HEK293 (cell line): ENCODE measurements around the gene NCK1.

Source experiments
- BCL11B ChIP-seq: fragments of 450-650 bp; formaldehyde crosslinking; IDR thresholded peaks from 2 replicates; pipeline ENCODE4 v1.5.1; 2016; ENCODE audit warnings: low read depth, missing biosample characterization, missing genetic modification characterization
- TCF7L2 ChIP-seq: IDR thresholded peaks from 2 replicates; pipeline ENCODE4 v1.6.1; 2011; ENCODE audit warnings: low read depth, mild to moderate bottlenecking, inconsistent platforms, low read length, moderate library complexity, borderline replicate concordance
- ZNF146 ChIP-seq: fragments of 450-650 bp; formaldehyde crosslinking; IDR thresholded peaks from 2 replicates; pipeline ENCODE4 v1.5.1; 2016; ENCODE audit warnings: missing biosample characterization, missing genetic modification characterization
- ZNF248 ChIP-seq: fragments of 450-650 bp; formaldehyde crosslinking; IDR thresholded peaks from 2 replicates; pipeline ENCODE4 v1.5.1; 2017; ENCODE audit warnings: missing biosample characterization, missing genetic modification characterization
- ZNF302 ChIP-seq: fragments of 450-650 bp; formaldehyde crosslinking; IDR thresholded peaks from 2 replicates; pipeline ENCODE4 v1.5.1; 2016; ENCODE audit warnings: missing biosample characterization, missing genetic modification characterization, low read depth
- ZNF561 ChIP-seq: fragments of 450-650 bp; IDR thresholded peaks from 2 replicates; pipeline ENCODE4 v1.5.1; 2018; ENCODE audit warnings: missing biosample characterization, missing genetic modification characterization, borderline replicate concordance
- ZNF654 ChIP-seq: fragments of 450-650 bp; formaldehyde crosslinking; IDR thresholded peaks from 2 replicates; pipeline ENCODE4 v1.5.1; 2016; ENCODE audit warnings: low read depth, missing biosample characterization, missing genetic modification characterization
- ZNF658 ChIP-seq: fragments of 450-650 bp; formaldehyde crosslinking; IDR thresholded peaks from 2 replicates; pipeline ENCODE4; 2016; ENCODE audit warnings: missing biosample characterization, missing genetic modification characterization
- ZNF707 ChIP-seq: fragments of 450-650 bp; formaldehyde crosslinking; IDR thresholded peaks from 2 replicates; pipeline ENCODE4 v1.5.1; 2016; ENCODE audit warnings: missing biosample characterization, missing genetic modification characterization
- TF ChIP-seq, protein P1 (sequence below): fragments of 450-650 bp; formaldehyde crosslinking; IDR thresholded peaks from 2 replicates; pipeline ENCODE4 v1.5.1; 2016; ENCODE audit warnings: missing biosample characterization, missing genetic modification characterization
- TF ChIP-seq, protein P2 (sequence below): fragments of 450-650 bp; formaldehyde crosslinking; IDR thresholded peaks from 2 replicates; pipeline ENCODE4 v1.5.1; 2016; ENCODE audit warnings: missing biosample characterization, missing genetic modification characterization
- TF ChIP-seq, protein P3 (sequence below): fragments of 450-650 bp; formaldehyde crosslinking; IDR thresholded peaks from 2 replicates; pipeline ENCODE4 v1.5.1; 2016; ENCODE audit warnings: missing biosample characterization, missing genetic modification characterization
- TF ChIP-seq, protein P4 (sequence below): fragments of 450-650 bp; formaldehyde crosslinking; IDR thresholded peaks from 2 replicates; pipeline ENCODE4 v1.5.1; 2016; ENCODE audit warnings: missing biosample characterization, missing genetic modification characterization
- TF ChIP-seq, protein P5 (sequence below): fragments of 450-650 bp; formaldehyde crosslinking; IDR thresholded peaks from 2 replicates; pipeline ENCODE4 v1.5.0; 2017; ENCODE audit warnings: missing biosample characterization, missing genetic modification characterization, borderline replicate concordance

DNA sequence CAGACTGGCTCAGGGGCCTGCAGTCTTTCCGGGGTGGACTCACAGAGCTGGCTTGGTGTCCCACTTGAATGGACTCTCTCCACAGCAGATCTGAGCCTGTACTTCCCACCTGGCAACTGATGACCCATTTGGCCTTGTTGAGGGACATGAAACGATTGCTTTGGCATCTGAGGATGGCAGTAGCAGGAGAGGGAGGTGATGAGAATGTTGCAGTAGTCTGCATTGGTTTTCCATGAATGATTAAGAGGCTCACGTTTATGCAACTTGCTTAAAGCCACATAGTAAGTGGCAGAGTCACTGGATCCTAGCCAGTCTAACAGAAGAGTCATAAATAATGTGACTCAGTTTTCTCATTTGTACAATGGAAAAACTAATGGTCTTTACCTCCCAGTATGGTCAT lies 117.7 kb downstream of the NCK1 start:
- TF ChIP-seq, protein P1, sequence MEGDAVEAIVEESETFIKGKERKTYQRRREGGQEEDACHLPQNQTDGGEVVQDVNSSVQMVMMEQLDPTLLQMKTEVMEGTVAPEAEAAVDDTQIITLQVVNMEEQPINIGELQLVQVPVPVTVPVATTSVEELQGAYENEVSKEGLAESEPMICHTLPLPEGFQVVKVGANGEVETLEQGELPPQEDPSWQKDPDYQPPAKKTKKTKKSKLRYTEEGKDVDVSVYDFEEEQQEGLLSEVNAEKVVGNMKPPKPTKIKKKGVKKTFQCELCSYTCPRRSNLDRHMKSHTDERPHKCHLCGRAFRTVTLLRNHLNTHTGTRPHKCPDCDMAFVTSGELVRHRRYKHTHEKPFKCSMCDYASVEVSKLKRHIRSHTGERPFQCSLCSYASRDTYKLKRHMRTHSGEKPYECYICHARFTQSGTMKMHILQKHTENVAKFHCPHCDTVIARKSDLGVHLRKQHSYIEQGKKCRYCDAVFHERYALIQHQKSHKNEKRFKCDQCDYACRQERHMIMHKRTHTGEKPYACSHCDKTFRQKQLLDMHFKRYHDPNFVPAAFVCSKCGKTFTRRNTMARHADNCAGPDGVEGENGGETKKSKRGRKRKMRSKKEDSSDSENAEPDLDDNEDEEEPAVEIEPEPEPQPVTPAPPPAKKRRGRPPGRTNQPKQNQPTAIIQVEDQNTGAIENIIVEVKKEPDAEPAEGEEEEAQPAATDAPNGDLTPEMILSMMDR (tag by site-specific recombination): no peak
- TF ChIP-seq ZNF248 (tag by site-specific recombination): no peak
- no peak for TF ChIP-seq ZNF302
- TF ChIP-seq, protein P2, sequence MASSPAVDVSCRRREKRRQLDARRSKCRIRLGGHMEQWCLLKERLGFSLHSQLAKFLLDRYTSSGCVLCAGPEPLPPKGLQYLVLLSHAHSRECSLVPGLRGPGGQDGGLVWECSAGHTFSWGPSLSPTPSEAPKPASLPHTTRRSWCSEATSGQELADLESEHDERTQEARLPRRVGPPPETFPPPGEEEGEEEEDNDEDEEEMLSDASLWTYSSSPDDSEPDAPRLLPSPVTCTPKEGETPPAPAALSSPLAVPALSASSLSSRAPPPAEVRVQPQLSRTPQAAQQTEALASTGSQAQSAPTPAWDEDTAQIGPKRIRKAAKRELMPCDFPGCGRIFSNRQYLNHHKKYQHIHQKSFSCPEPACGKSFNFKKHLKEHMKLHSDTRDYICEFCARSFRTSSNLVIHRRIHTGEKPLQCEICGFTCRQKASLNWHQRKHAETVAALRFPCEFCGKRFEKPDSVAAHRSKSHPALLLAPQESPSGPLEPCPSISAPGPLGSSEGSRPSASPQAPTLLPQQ (tag by site-specific recombination): no peak
- TF ChIP-seq TCF7L2: no peak
- no peak for TF ChIP-seq BCL11B (tag by site-specific recombination)
- TF ChIP-seq, protein P3, sequence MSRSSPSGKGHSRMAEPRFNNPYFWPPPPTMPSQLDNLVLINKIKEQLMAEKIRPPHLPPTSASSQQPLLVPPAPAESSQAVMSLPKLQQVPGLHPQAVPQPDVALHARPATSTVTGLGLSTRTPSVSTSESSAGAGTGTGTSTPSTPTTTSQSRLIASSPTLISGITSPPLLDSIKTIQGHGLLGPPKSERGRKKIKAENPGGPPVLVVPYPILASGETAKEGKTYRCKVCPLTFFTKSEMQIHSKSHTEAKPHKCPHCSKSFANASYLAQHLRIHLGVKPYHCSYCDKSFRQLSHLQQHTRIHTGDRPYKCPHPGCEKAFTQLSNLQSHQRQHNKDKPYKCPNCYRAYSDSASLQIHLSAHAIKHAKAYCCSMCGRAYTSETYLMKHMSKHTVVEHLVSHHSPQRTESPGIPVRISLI: no peak
- no peak for TF ChIP-seq ZNF561 (tag by site-specific recombination)
- TF ChIP-seq, protein P4, sequence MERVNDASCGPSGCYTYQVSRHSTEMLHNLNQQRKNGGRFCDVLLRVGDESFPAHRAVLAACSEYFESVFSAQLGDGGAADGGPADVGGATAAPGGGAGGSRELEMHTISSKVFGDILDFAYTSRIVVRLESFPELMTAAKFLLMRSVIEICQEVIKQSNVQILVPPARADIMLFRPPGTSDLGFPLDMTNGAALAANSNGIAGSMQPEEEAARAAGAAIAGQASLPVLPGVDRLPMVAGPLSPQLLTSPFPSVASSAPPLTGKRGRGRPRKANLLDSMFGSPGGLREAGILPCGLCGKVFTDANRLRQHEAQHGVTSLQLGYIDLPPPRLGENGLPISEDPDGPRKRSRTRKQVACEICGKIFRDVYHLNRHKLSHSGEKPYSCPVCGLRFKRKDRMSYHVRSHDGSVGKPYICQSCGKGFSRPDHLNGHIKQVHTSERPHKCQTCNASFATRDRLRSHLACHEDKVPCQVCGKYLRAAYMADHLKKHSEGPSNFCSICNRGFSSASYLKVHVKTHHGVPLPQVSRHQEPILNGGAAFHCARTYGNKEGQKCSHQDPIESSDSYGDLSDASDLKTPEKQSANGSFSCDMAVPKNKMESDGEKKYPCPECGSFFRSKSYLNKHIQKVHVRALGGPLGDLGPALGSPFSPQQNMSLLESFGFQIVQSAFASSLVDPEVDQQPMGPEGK (tag by site-specific recombination): no peak
- TF ChIP-seq ZNF658 (tag by site-specific recombination): no peak
- no peak for TF ChIP-seq ZNF654 (tag by site-specific recombination)
- no peak for TF ChIP-seq ZNF707 (tag by site-specific recombination)
- TF ChIP-seq, protein P5, sequence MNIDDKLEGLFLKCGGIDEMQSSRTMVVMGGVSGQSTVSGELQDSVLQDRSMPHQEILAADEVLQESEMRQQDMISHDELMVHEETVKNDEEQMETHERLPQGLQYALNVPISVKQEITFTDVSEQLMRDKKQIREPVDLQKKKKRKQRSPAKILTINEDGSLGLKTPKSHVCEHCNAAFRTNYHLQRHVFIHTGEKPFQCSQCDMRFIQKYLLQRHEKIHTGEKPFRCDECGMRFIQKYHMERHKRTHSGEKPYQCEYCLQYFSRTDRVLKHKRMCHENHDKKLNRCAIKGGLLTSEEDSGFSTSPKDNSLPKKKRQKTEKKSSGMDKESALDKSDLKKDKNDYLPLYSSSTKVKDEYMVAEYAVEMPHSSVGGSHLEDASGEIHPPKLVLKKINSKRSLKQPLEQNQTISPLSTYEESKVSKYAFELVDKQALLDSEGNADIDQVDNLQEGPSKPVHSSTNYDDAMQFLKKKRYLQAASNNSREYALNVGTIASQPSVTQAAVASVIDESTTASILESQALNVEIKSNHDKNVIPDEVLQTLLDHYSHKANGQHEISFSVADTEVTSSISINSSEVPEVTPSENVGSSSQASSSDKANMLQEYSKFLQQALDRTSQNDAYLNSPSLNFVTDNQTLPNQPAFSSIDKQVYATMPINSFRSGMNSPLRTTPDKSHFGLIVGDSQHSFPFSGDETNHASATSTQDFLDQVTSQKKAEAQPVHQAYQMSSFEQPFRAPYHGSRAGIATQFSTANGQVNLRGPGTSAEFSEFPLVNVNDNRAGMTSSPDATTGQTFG (tag by site-specific recombination): no peak
- no peak for TF ChIP-seq ZNF146 (tag by site-specific recombination)
